Activated naive CD4-positive, alpha-beta T cell treated with anti-CD3 and anti-CD28 coated beads, Interleukin-2, amount 50 U/mL, for 72 hours (primary cell): ENCODE measurements around the gene ZSCAN10. TPM values are rescaled to one million over a fixed set of nuclear protein-coding genes. Genes with fewer than 3 reads are reported as not detected.
A peak's percentile ranks its signal among the peaks of the same experiment; 100 is the strongest.
"Not testable (repeated sequence)": the region's sequence is repeated elsewhere in the genome, so short reads cannot be mapped to it uniquely, and the experiment has no call there.

Experiments
- ATAC-seq, 2 donors: fragments of 150-1000 bp; cut with Tn5 transposase; 2 replicates each; pipeline ENCODE4 v1.10.0; 2021; ENCODE audit warnings: mild to moderate bottlenecking in 2 of 2, moderate library complexity in 2 of 2
- DNase-seq, 2 donors: peaks; one replicate each; pipeline ENCODE4 v3.0.0; 2021 to 2022; ENCODE audit warnings: low spot score in 2 of 2
- H3K27ac Mint-ChIP-seq, 2 donors: one replicate each; pipeline ENCODE4 v1.8.0; 2022; ENCODE audit warnings: mild to moderate bottlenecking in 2 of 2, mixed read lengths in 2 of 2
- H3K36me3 Mint-ChIP-seq, 2 donors: one replicate each; pipeline ENCODE4 v1.8.0; 2022; ENCODE audit warnings: mixed read lengths in 2 of 2
- H3K9me3 Mint-ChIP-seq, 2 donors: one replicate each; pipeline ENCODE4 v1.8.0; 2022; ENCODE audit warnings: mixed read lengths in 2 of 2
- total RNA-seq, 2 donors: library from RNA; stranded (reverse); gene quantifications; one replicate each; pipeline ENCODE4 v1.2.3, GENCODE V29; 2022

ZSCAN10 gene
- total RNA-seq, 2 donors from 2014 or later = 0.14 to 0.68 TPM

DNA sequence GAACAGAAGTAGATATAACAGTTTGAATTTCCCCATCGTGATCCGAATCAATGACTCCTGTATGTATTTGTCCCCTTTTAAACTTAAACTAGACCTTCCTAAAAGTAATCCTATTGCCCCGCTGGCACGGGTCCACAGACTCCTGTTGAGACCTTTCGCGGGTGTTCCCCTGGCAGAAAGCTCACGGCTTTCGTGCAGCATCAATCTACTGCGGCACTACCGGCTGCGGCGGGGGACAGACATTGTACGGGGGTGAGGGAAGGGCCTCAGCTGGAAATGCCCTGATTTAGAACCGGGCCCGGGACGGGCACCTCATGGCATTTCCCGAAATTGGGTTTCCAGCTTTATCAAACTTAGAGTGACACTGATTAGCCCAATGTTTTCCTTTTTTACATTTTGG, 19.1 kb downstream of the ZSCAN10 start:
- DNase-seq (no peak), ATAC-seq (no peak)
- H3K9me3 Mint-ChIP-seq = peaks cover 0 to 24% of the 10 kb centered on the region in 2 donors
- H3K36me3 Mint-ChIP-seq = peaks cover 20 to 74% of the 10 kb centered on the region in 2 donors
- H3K27ac Mint-ChIP-seq = peak overlapping the region in 1 of 2 donors; percentile 81

GRCh38 chr16:3076577-3076976, 22.5 kb downstream of the ZSCAN10 start:
- Mint-ChIP-seq H3K27ac (peak overlapping the region; percentile 99), H3K9me3 (peaks cover 5 to 24% of the 10 kb centered on the region in 2 donors), H3K36me3 (peaks cover 20 to 59% of the 10 kb centered on the region in 2 donors)
- no peak for DNase-seq
- no peak for ATAC-seq

DNA sequence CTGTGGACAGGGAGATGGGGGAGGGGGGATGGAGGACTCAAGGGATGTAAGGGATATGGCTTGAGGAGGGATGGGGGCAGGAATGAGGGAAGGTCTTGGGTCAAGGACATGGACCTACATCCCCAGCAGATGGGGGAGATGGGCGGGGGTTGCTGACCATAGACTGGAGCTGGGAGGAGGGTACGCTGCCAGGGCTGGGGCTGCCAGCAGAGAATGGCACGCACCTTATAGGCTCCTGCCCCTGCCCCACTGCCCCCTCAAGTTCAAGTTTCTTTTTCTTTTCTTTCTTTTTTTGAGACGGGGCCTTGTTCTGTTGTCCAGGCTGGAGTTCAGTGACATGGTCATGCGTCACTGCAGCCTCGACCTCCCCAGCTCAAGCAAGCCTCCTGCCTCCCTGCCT, 23.1 kb downstream of the ZSCAN10 start:
- Mint-ChIP-seq H3K36me3 (peaks cover 17 to 53% of the 10 kb centered on the region in 2 donors), H3K27ac (peak overlapping the region; percentile 99), H3K9me3 (peaks cover 5 to 22% of the 10 kb centered on the region in 2 donors)
- ATAC-seq, DNase-seq: not testable (repeated sequence)

DNA sequence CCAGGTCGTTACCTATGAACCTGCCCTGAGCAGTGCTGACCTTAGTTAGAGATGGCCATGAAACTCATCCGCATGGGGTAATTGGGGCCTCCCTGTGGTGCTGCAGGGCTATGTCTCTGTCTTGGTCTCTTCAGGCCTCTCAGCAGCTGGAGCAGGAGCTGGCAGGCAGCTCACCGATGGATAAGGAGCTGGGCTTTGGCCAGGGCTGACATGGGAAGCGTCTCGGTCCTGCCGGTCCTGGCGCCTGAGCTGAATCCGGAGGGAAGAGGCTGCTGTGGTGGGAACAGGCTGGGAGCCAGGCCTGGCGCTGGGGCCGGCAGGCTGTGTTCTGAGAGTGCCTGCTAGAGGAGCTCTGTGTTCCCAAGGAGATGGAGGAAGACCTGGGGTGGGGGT, 23.6 kb downstream of the ZSCAN10 start:
- peaks cover 13 to 48% of the 10 kb centered on the region in 2 donors for H3K36me3 Mint-ChIP-seq
- DNase-seq = no peak
- peaks cover 5 to 19% of the 10 kb centered on the region in 2 donors for H3K9me3 Mint-ChIP-seq
- ATAC-seq = peak in 1 of 2 donors; percentile 4
- H3K27ac Mint-ChIP-seq = peak overlapping the region; percentile 99

- peak; percentile 82 to 88 for DNase-seq
- Mint-ChIP-seq H3K27ac (peak overlapping the region; percentile 99), H3K36me3 (peaks cover 16 to 47% of the 10 kb centered on the region in 2 donors), H3K9me3 (peaks cover 5 to 18% of the 10 kb centered on the region in 2 donors)
- peak; percentile 76 to 82 for ATAC-seq
Observed at GRCh38 chr16:3074860-3075522, 24.1 kb downstream of the ZSCAN10 start.

GRCh38 chr16:3073448-3073847, 25.6 kb downstream of the ZSCAN10 start:
- Mint-ChIP-seq H3K36me3 (peaks cover 26 to 47% of the 10 kb centered on the region in 2 donors), H3K27ac (peak overlapping the region; percentile 99), H3K9me3 (peaks cover 5 to 9% of the 10 kb centered on the region in 2 donors)
- no peak for ATAC-seq
- no peak for DNase-seq

GRCh38 chr16:3072576-3073263, 26.4 kb downstream of the ZSCAN10 start:
- H3K9me3 Mint-ChIP-seq = not testable (repeated sequence)
- Mint-ChIP-seq H3K36me3 (peaks cover 27 to 47% of the 10 kb centered on the region in 2 donors), H3K27ac (peak overlapping the region; percentile 99)
- peak in 1 of 2 donors; percentile 62 for DNase-seq
- peak; percentile 43 to 50 for ATAC-seq

DNA sequence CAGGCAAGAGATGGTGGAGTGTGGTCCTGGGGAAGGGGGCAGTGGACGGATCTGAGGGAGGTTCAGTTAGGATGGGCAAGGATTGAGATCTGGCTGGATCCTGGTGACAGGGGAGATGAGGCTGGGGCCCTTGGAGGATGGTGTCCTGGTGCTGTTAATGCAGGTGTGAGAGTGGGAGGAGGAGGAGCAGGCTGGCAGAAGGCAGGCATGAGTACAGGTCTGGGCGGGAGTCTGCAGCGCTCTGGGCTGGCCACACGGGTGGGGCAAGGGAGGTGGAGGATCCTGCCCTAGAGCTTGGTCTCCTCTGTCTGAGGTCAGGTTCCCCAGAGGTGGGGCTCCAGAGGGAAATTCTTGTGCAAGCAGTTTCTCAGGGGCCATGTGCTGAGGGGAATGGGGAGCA, 26.9 kb downstream of the ZSCAN10 start:
- Mint-ChIP-seq H3K36me3 (peaks cover 30 to 47% of the 10 kb centered on the region in 2 donors), H3K27ac (peak overlapping the region; percentile 83 to 99)
- peak in 1 of 2 donors; percentile 2 for ATAC-seq
- H3K9me3 Mint-ChIP-seq, DNase-seq: not testable (repeated sequence)

- no peak for DNase-seq
- H3K27ac Mint-ChIP-seq = peak overlapping the region; percentile 83 to 99
- peaks cover 0 to 5% of the 10 kb centered on the region in 2 donors for H3K9me3 Mint-ChIP-seq
- peaks cover 35 to 47% of the 10 kb centered on the region in 2 donors for H3K36me3 Mint-ChIP-seq
- no peak for ATAC-seq
Observed at GRCh38 chr16:3071655-3072054, 27.4 kb downstream of the ZSCAN10 start.

DNA sequence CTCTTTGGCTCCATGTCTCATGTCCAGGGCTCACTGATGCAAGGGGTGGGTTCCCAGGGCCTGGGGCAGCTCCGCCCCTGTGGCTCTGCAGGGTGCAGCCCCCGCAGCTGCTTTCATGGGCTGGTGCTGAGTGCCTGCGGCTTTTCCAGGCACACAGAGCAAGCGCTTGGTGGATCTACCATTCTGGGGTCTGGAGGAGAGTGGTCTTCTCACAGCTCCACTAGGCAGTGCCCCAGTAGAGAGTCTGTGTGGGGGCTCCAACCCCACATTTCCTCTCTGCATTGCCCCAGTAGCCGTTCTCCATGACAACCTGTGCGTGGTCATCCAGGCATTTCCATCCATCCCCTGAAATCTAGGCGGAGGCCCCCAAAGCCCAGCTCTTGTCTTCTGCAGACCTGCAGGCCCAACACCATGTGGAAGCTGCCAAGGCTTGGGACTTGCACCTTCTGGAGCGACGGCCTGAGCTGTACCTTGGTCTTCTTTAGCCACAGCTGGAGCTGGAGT, 28.4 kb downstream of the ZSCAN10 start:
- Mint-ChIP-seq H3K9me3 (peaks cover 0 to 5% of the 10 kb centered on the region in 2 donors), H3K36me3 (peaks cover 45 to 54% of the 10 kb centered on the region in 2 donors), H3K27ac (peak overlapping the region; percentile 32 to 99)
- no peak for DNase-seq
- ATAC-seq = no peak

DNA sequence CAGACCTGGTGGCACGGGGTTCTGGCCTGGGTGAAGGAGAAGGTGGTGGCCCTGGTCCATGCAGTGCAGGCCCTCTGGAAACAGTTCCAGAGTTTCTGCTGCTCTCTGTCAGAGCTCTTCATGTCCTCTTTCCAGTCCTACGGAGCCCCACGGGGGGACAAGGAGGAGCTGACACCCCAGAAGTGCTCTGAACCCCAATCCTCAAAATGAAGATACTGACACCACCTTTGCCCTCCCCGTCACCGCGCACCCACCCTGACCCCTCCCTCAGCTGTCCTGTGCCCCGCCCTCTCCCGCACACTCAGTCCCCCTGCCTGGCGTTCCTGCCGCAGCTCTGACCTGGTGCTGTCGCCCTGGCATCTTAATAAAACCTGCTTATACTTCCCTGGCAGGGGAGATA, 29.9 kb downstream of the ZSCAN10 start:
- ATAC-seq, DNase-seq, H3K9me3 Mint-ChIP-seq: not testable (repeated sequence)
- peak overlapping the region; percentile 74 to 99 for H3K27ac Mint-ChIP-seq
- peaks cover 50 to 52% of the 10 kb centered on the region in 2 donors for H3K36me3 Mint-ChIP-seq

DNA sequence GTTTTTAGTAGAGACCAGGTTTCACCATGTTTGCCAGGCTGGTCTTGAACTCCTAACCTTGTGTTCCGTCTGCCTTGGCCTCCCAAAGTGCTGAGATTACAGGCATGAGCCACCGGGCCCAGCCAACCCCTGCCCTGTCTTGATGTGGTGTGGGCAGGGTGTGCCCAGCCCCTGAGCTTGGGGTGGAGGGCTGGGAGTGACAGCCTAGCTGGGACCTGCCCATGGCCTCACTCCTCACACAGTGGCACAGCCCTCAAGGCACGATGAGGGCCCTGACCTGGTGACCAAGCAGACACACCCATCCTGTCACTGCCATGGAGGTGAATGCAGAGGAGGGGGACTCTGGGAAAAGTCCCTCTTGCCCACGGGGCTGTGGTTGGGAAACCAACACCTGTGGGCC, 30.6 kb downstream of the ZSCAN10 start:
- no peak for DNase-seq

DNA sequence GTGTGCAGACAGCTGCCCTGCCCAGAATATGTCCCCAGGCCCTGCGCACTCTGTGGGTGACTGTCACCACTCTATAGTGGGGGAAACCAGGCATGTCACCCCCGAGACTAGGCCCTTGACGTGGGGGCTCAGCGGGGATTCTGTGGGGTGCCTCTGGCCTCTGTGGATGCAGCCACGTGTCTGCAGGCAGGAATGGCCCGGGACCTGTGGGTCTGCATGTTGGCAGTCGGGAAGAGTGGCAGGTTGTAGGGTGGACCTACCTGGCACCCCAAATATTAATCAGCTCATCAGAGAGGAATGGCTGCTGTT, 32.7 kb downstream of the ZSCAN10 start:
- peaks cover 0 to 4% of the 10 kb centered on the region in 2 donors for H3K9me3 Mint-ChIP-seq
- peak overlapping the region; percentile 99 to 100 for H3K27ac Mint-ChIP-seq
- DNase-seq = no peak
- H3K36me3 Mint-ChIP-seq = peaks cover 50 to 64% of the 10 kb centered on the region in 2 donors
- peak in 1 of 2 donors; percentile 1 for ATAC-seq

More for the DNA sequence above, 30.6 kb downstream of the ZSCAN10 start:
- no peak for ATAC-seq
- Mint-ChIP-seq H3K27ac (peak overlapping the region; percentile 98 to 99), H3K36me3 (peaks cover 50 to 56% of the 10 kb centered on the region in 2 donors), H3K9me3 (no peaks in the 10 kb centered on the region)

- peaks cover 0 to 4% of the 10 kb centered on the region in 2 donors for H3K9me3 Mint-ChIP-seq
- ATAC-seq (peak in 1 of 2 donors; percentile 23), DNase-seq (no peak)
- H3K36me3 Mint-ChIP-seq = peaks cover 50 to 64% of the 10 kb centered on the region in 2 donors
- peak overlapping the region; percentile 99 to 100 for H3K27ac Mint-ChIP-seq
Observed at GRCh38 chr16:3065742-3066439, 33.2 kb downstream of the ZSCAN10 start.

- peak within 1 kb of the TSS; percentile 99 to 100 for H3K27ac Mint-ChIP-seq
- ATAC-seq (peak; percentile 66), DNase-seq (peak; percentile 73 to 82)
- H3K36me3 Mint-ChIP-seq = peaks cover 49 to 62% of the 10 kb centered on the region in 2 donors
- H3K9me3 Mint-ChIP-seq = peaks cover 0 to 4% of the 10 kb centered on the region in 2 donors
Observed at GRCh38 chr16:3065069-3065741, 33.9 kb downstream of the ZSCAN10 start, which contains the start of gene IL32. Gene IL32, plus strand, starts transcription at chr16:3065640. Its CDS starts 172 bp downstream, at chr16:3065812.
